GM12873 (cell line): ENCODE data around the gene TMEM217.

Experiments used
- TF ChIP-seq, protein P1 (sequence below): IDR thresholded peaks from 2 replicates; pipeline ENCODE4 v1.5.1; 2012; ENCODE audit warnings: low read depth, mild to moderate bottlenecking, moderate library complexity, low read length, control low read depth; ENCODE audit not compliant: insufficient read depth; ENCODE audit errors: missing control alignments

The TMEM217 gene

DNA sequence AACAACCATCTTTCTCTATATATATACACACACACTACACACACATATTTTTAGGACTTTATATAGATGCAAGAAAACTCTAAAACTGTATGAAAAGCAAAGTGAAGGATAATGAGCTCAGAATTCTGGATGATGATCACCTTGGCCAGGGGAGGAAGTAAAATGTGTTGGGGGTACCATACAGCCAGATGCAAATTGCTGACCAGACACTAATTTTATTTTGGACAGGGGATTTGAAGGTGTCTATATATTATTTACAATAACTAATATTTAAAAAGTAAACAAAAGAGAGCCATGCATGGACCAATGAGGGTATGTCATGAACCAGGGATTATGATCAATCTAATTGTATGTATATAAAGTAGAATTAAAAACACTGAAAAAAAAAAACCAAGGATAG is 20.2 kb downstream of the TMEM217 start:
- TF ChIP-seq, protein P1, sequence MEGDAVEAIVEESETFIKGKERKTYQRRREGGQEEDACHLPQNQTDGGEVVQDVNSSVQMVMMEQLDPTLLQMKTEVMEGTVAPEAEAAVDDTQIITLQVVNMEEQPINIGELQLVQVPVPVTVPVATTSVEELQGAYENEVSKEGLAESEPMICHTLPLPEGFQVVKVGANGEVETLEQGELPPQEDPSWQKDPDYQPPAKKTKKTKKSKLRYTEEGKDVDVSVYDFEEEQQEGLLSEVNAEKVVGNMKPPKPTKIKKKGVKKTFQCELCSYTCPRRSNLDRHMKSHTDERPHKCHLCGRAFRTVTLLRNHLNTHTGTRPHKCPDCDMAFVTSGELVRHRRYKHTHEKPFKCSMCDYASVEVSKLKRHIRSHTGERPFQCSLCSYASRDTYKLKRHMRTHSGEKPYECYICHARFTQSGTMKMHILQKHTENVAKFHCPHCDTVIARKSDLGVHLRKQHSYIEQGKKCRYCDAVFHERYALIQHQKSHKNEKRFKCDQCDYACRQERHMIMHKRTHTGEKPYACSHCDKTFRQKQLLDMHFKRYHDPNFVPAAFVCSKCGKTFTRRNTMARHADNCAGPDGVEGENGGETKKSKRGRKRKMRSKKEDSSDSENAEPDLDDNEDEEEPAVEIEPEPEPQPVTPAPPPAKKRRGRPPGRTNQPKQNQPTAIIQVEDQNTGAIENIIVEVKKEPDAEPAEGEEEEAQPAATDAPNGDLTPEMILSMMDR, result no peak

DNA sequence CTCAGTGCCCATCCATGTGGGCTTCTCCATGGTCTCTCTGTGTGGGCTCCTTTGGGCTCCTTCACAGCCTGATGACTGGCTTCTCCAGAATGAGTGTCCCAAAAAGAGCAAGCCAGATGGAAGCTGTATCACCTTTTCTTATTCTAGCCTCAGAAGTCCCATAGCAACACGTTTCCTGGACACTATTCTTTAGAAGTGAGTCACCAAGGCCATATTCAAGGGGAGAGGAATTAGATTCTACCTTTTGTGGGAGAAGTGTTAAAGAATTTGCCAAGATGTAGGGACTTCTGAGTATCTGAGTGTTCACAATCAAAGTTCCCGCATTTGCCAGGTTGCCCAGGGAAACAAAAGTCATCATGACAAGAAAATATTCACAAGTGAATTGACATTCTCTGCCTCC is 21.0 kb downstream of the TMEM217 start:
- TF ChIP-seq, protein P1, result no peak

DNA sequence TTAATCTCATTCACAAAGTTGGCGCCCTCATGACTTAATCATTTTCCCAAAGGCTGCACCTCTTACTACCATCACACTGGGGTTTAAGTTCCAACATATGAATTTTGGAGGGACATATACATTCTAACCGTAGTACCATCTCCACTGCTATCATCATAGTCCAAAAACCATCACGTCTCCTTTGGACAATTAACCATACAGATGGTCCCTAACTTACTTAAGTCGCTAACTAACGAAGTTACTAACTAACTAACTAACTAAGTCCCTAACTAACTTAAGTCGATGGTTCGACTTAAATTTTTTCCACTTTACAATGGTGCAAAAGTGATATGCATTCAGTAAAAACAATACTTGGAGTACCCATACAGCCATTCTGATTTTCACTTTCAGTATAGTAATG is 24.4 kb downstream of the TMEM217 start:
- TF ChIP-seq, protein P1, result no peak

DNA sequence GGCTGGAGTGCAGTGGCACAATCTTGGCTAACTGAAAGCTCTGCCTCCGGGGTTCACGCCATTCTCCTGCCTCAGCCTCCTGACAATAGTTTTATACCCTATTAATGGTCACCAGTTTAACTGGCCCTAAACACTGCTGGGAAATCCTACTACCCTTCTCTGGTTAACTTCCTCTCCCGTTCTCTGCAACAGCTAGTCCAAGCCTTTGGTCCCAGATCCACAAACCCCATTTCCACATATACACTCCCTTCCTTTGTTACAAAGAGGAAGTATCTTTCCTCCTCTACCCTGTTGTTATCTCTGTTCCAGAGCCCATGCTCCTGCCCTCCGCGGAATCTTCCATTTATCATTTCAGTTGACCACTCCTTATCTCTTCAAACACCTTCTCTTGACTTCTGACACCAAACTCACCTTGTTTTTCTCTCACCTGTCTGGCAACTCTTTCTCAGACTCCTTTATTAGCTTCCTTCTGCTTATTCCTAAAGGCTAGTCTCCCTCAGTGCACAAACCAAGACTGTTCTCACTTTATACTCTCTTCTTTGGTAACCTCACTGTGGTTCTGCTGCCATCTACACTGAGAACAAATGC is 25.4 kb downstream of the TMEM217 start:
- TF ChIP-seq, protein P1, result no peak

DNA sequence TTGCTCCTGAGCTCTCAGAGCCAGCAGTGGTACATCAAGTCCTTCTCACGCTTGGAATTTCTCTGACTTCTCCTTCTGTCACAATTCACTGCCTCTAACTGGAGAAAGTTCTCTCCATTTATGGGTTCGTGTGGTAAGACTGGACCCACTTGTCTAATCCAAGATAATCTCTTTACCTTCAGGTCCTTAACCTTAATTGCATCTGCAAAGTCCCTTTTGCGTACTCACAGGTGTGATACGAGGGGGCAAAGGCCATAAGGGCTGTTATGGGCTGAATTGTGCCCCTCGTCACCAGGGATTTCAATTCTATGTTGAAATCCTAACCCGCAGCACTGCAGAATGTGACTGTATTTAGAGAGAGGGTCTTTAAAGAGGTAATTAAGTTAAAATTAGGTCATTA is 27.8 kb downstream of the TMEM217 start:
- TF ChIP-seq, protein P1, result no peak

DNA sequence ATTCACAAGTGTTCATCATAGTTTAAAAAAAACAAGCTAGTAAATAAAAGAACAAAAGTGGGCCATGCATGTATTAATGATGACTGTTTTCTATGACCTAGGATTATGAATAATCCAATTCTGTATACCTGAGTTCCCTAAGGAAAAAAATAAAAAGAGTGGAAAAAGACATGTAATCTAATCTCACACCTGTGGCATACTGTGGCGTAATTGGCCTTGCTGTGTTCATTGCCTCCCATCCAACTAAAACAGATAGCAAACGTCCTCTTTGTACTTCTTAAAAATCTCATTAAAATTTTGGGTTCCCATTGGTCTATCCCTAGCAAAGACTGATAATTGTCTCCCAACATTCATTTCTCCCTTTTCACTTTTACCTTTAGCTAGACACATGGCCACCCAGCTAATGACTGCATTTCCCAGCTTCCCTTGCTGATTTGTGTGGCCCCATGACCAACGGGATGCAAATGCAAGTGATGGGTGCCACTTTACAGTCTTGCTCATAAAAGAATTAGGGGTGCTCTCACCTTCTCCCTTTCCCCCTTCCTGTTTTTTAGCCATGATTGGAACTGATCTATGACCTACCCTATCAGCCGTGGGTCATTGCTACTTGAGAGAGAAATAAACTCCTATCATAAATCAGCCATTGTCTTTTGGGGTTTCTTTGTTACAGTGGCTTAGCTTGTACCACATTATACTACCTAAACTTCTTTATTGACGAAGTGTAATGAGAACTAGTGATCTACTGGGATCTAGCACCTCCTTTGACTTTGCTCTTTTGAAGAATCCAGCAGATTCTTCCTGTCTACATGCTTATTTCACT is 32.4 kb downstream of the TMEM217 start:
- TF ChIP-seq, protein P1, result no peak

DNA sequence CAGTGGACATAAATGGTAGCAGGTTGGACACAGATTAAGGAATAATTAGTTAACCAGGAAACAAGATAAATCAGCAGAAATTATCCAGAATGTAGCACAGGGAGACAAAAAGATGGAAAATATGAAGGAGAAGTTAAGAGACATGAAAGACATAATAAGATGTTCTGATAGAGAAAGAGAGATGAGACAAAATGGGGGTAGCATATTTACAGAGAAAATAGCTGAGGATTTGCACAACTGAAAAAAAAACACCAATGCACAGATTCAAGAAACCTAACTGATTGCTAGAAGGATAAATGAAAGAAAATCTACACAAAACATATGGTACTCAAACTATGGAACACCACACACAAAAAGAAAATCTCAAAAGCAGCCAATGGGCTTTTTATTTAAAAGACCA is 35.0 kb downstream of the TMEM217 start:
- TF ChIP-seq, protein P1, result no peak
